Fibroblast of lung (primary cell): ENCODE data around the gene ACAP3.

Source experiments
- EZH2 ChIP-seq: IDR thresholded peaks from 2 replicates; pipeline ENCODE4 v1.5.1; 2012; ENCODE audit warnings: low read length, control low read depth, mild to moderate bottlenecking; ENCODE audit errors: missing control alignments
- TF ChIP-seq, protein P1 (sequence below), 2 donors: IDR thresholded peaks in 1 of 2; conservative IDR thresholded peaks in 1 of 2; 1 replicate in 1 of 2; 2 replicates in 1 of 2; pipeline ENCODE4 v1.5.1; 2011 to 2012; ENCODE audit warnings: low read length in 2 of 2, control low read depth in 1 of 2, inconsistent platforms in 1 of 2, low read depth in 1 of 2, mild to moderate bottlenecking in 1 of 2

DNA sequence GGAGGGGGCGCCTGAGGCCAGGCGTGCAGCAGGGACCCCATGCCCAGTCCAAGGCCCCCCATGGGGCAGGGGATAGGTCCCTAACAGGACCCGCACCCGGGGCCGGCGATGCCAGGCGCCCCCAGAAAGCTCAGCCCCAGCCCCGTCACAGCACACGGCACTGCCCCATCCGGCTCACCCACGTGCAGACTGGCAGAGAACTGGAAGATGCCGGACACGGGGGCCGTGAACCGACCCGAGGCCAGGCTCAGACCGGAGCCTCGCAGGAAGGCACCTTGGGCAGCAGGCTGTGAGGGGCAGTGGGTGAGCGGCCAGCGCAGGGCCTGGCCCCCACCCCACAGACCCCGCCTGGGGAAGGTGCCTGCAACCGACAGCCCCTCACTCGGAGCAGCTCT, 64.5 kb downstream of the ACAP3 start:
- TF ChIP-seq, protein P1, sequence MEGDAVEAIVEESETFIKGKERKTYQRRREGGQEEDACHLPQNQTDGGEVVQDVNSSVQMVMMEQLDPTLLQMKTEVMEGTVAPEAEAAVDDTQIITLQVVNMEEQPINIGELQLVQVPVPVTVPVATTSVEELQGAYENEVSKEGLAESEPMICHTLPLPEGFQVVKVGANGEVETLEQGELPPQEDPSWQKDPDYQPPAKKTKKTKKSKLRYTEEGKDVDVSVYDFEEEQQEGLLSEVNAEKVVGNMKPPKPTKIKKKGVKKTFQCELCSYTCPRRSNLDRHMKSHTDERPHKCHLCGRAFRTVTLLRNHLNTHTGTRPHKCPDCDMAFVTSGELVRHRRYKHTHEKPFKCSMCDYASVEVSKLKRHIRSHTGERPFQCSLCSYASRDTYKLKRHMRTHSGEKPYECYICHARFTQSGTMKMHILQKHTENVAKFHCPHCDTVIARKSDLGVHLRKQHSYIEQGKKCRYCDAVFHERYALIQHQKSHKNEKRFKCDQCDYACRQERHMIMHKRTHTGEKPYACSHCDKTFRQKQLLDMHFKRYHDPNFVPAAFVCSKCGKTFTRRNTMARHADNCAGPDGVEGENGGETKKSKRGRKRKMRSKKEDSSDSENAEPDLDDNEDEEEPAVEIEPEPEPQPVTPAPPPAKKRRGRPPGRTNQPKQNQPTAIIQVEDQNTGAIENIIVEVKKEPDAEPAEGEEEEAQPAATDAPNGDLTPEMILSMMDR (conservative IDR thresholded peaks at IDR 0.05 in 1 of 2, IDR thresholded peaks at IDR 0.05 in 1 of 2; ENCODE audit: low read depth in 1 of 2, low read length in 2 of 2) = no peak
- no peak for TF ChIP-seq EZH2
